ENCODE data around the gene ANKS3.

The ANKS3 gene

GRCh38 chr16:4734063-4734729, at the start of gene ANKS3, which contains the start of gene DNAAF8:
Gene ANKS3 (minus strand): TSS chr16:4734271. CDS start chr16:4730149, 4,122 bp downstream.
Gene DNAAF8 (plus strand): TSS chr16:4734537. CDS start chr16:4736515, 1,978 bp downstream.
- DNase-seq (ENCODE audit: low spot score): peak; percentile 97

- no peak for DNase-seq (ENCODE audit: low spot score)
Observed at GRCh38 chr16:4783251-4783950, 49.3 kb upstream of the ANKS3 start.

- no peak for DNase-seq (ENCODE audit: low spot score)
Observed at GRCh38 chr16:4780235-4780634, 46.2 kb upstream of the ANKS3 start.

GRCh38 chr16:4778050-4778392, 44.0 kb upstream of the ANKS3 start:
- no peak for DNase-seq (ENCODE audit: low spot score)

GRCh38 chr16:4777339-4778049, 43.4 kb upstream of the ANKS3 start:
- DNase-seq (ENCODE audit: low spot score): no peak

GRCh38 chr16:4776141-4776705, 42.2 kb upstream of the ANKS3 start:
- DNase-seq (ENCODE audit: low spot score): no peak

- no peak for DNase-seq (ENCODE audit: low spot score)
Observed at GRCh38 chr16:4775005-4775404, 40.9 kb upstream of the ANKS3 start.

GRCh38 chr16:4772351-4772750, 38.3 kb upstream of the ANKS3 start:
- DNase-seq (ENCODE audit: low spot score): no peak

GRCh38 chr16:4771646-4772045, 37.6 kb upstream of the ANKS3 start:
- DNase-seq (ENCODE audit: low spot score): no peak

GRCh38 chr16:4769306-4769638, 35.2 kb upstream of the ANKS3 start:
- no peak for DNase-seq (ENCODE audit: low spot score)

GRCh38 chr16:4768549-4769305, 34.7 kb upstream of the ANKS3 start:
- peak; percentile 94 for DNase-seq (ENCODE audit: low spot score)

GRCh38 chr16:4767872-4768548, 33.9 kb upstream of the ANKS3 start:
- DNase-seq (ENCODE audit: low spot score): no peak

GRCh38 chr16:4766875-4767628, 33.0 kb upstream of the ANKS3 start, which contains the start of gene ZNF500:
Gene ZNF500 (minus strand): TSS chr16:4767162. CDS start chr16:4765978, 1,184 bp downstream.
- DNase-seq (ENCODE audit: low spot score): peak; percentile 94

- DNase-seq (ENCODE audit: low spot score): no peak
Observed at GRCh38 chr16:4765511-4766474, 31.7 kb upstream of the ANKS3 start.

- no peak for DNase-seq (ENCODE audit: low spot score)
Observed at GRCh38 chr16:4763791-4764190, 29.7 kb upstream of the ANKS3 start.

- no peak for DNase-seq (ENCODE audit: low spot score)
Observed at GRCh38 chr16:4762205-4762604, 28.1 kb upstream of the ANKS3 start.

GRCh38 chr16:4760221-4760910, 26.3 kb upstream of the ANKS3 start:
- no peak for DNase-seq (ENCODE audit: low spot score)

GRCh38 chr16:4755687-4756086, 21.6 kb upstream of the ANKS3 start:
- DNase-seq (ENCODE audit: low spot score): no peak

GRCh38 chr16:4754865-4755264, 20.8 kb upstream of the ANKS3 start:
- DNase-seq (ENCODE audit: low spot score): no peak
